Smooth muscle cell (in vitro differentiated cells): ENCODE results near the gene AK1. TPM values are rescaled to one million over a fixed set of nuclear protein-coding genes. Genes with fewer than 3 reads are reported as not detected.

Experiments
- DNase-seq: peaks from one replicate; lab custom pipeline; 2025; ENCODE audit not compliant: unreplicated experiment; lab: John Stamatoyannopoulos, UW
- H2AFZ ChIP-seq: fragments of 200-600 bp; sonication (generic); 2 replicates; pipeline ENCODE4 v1.6.0; 2016; ENCODE audit warnings: antibody characterized with exemption, low read depth, mild to moderate bottlenecking
- H3F3A ChIP-seq: fragments of 200-600 bp; sonication (generic); 2 replicates; pipeline ENCODE4 v1.6.0; 2017; ENCODE audit warnings: antibody characterized with exemption, low read depth
- H3K27ac ChIP-seq: fragments of 200-600 bp; sonication (generic); 2 replicates; pipeline ENCODE4 v1.5.1; 2016; ENCODE audit warnings: low read depth, mild to moderate bottlenecking
- H3K27me3 ChIP-seq: fragments of 200-600 bp; sonication (generic); 2 replicates; pipeline ENCODE4 v1.6.1; 2016; ENCODE audit warnings: low read depth, mild to moderate bottlenecking
- H3K36me3 ChIP-seq: fragments of 200-600 bp; sonication (generic); 2 replicates; pipeline ENCODE4 v1.5.1; 2016; ENCODE audit warnings: low read depth
- H3K4me1 ChIP-seq: fragments of 200-600 bp; sonication (generic); 2 replicates; pipeline ENCODE4 v1.5.1; 2016; ENCODE audit warnings: low read depth
- H3K4me2 ChIP-seq: fragments of 200-600 bp; sonication (generic); 2 replicates; pipeline ENCODE4 v1.6.0; 2016; ENCODE audit warnings: mild to moderate bottlenecking
- H3K4me3 ChIP-seq: fragments of 200-600 bp; sonication (generic); 2 replicates; pipeline ENCODE4 v1.5.1; 2016; ENCODE audit warnings: mild to moderate bottlenecking
- H3K79me2 ChIP-seq: fragments of 200-600 bp; sonication (generic); 2 replicates; pipeline ENCODE4 v1.6.0; 2016; ENCODE audit warnings: low read depth, mild to moderate bottlenecking
- H3K9ac ChIP-seq: fragments of 200-600 bp; sonication (generic); 2 replicates; pipeline ENCODE4 v1.6.0; 2016; ENCODE audit warnings: low read depth
- H3K9me3 ChIP-seq: fragments of 200-600 bp; sonication (generic); replicated peaks from 2 replicates; pipeline ENCODE4 v1.5.1; 2016; ENCODE audit warnings: low read depth
- H4K20me1 ChIP-seq: fragments of 200-600 bp; sonication (generic); 2 replicates; pipeline ENCODE4 v1.6.0; 2016; ENCODE audit warnings: low read depth
- WGBS: methylation state at CpG from one replicate; pipeline ENCODE4 v1.1.7; 2016; ENCODE audit warnings: low lambda C conversion rate; 5-methylcytosine and 5-hydroxymethylcytosine counted together
- polyA plus RNA-seq: library from polyadenylated mRNA; unstranded; fragments of >200 nt; fragmentation: Nextera tagmentation; extraction: Ambion mirVana; gene quantifications from 2 replicates; pipeline ENCODE4 v1.2.1, GENCODE V29; 2016
- total RNA-seq: library from RNA; depleted of rRNA; stranded (reverse); fragments of >200 nt; gene quantifications from 2 replicates; pipeline ENCODE4 v1.2.3, GENCODE V29; 2014
- TF ChIP-seq, protein P1 (sequence below): fragments of 200-600 bp; sonication (generic); IDR thresholded peaks from 2 replicates; pipeline ENCODE4 v1.5.1; 2017; ENCODE audit warnings: borderline replicate concordance, mild to moderate bottlenecking, antibody characterized with exemption; ENCODE audit not compliant: insufficient read depth, poor library complexity, severe bottlenecking

AK1 gene
- total and polyA plus RNA-seq, 2 experiments from 2014 or later = 52.4 to 97.8 TPM

- Histone ChIP-seq H3K9ac (no peak overlapping the region), H3K27me3 (no peaks in the 10 kb centered on the region), H3F3A (no peaks in the 10 kb centered on the region), H3K27ac (no peak overlapping the region), H3K4me3 (no peak overlapping the region), H4K20me1 (no peaks in the 10 kb centered on the region), H3K36me3 (no peaks in the 10 kb centered on the region), H3K4me2 (no peak overlapping the region), H3K9me3 (no peaks in the 10 kb centered on the region), H3K4me1 (no peaks in the 10 kb centered on the region), H3K79me2 (no peaks in the 10 kb centered on the region), H2AFZ (no peak overlapping the region)
- TF ChIP-seq, protein P1, sequence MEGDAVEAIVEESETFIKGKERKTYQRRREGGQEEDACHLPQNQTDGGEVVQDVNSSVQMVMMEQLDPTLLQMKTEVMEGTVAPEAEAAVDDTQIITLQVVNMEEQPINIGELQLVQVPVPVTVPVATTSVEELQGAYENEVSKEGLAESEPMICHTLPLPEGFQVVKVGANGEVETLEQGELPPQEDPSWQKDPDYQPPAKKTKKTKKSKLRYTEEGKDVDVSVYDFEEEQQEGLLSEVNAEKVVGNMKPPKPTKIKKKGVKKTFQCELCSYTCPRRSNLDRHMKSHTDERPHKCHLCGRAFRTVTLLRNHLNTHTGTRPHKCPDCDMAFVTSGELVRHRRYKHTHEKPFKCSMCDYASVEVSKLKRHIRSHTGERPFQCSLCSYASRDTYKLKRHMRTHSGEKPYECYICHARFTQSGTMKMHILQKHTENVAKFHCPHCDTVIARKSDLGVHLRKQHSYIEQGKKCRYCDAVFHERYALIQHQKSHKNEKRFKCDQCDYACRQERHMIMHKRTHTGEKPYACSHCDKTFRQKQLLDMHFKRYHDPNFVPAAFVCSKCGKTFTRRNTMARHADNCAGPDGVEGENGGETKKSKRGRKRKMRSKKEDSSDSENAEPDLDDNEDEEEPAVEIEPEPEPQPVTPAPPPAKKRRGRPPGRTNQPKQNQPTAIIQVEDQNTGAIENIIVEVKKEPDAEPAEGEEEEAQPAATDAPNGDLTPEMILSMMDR = no peak
- 91% methylated on average over 17 of the region's 17 CpGs for WGBS
- DNase-seq = no peak
These were observed 32.4 kb upstream of the AK1 start for GRCh38 chr9:127909839-127910273.

DNA sequence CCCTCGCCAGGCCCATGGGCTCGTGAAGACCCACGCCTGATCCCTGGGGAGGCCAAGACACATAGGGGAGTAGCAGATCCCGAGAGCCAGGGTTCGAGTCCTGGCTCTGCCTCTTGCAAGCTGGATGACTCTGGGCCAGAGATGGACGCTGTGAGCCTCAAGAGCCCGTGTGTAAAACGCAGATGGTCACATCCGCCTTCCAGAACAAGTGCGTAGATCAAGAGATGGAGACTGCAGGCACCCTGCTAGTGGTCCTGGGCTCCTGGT lies 31.1 kb upstream of the AK1 start:
- Histone ChIP-seq H3K4me3 (no peak overlapping the region), H3K9me3 (no peaks in the 10 kb centered on the region), H3K9ac (no peak overlapping the region), H2AFZ (no peak overlapping the region), H3K27ac (no peak overlapping the region), H4K20me1 (no peaks in the 10 kb centered on the region), H3K36me3 (no peaks in the 10 kb centered on the region), H3K27me3 (no peaks in the 10 kb centered on the region), H3F3A (no peaks in the 10 kb centered on the region), H3K79me2 (no peaks in the 10 kb centered on the region), H3K4me1 (peaks cover 2% of the 10 kb centered on the region), H3K4me2 (no peak overlapping the region)
- DNase-seq = no peak
- WGBS = 98% methylated on average over 10 of the region's 10 CpGs
- TF ChIP-seq, protein P1 = no peak

DNA sequence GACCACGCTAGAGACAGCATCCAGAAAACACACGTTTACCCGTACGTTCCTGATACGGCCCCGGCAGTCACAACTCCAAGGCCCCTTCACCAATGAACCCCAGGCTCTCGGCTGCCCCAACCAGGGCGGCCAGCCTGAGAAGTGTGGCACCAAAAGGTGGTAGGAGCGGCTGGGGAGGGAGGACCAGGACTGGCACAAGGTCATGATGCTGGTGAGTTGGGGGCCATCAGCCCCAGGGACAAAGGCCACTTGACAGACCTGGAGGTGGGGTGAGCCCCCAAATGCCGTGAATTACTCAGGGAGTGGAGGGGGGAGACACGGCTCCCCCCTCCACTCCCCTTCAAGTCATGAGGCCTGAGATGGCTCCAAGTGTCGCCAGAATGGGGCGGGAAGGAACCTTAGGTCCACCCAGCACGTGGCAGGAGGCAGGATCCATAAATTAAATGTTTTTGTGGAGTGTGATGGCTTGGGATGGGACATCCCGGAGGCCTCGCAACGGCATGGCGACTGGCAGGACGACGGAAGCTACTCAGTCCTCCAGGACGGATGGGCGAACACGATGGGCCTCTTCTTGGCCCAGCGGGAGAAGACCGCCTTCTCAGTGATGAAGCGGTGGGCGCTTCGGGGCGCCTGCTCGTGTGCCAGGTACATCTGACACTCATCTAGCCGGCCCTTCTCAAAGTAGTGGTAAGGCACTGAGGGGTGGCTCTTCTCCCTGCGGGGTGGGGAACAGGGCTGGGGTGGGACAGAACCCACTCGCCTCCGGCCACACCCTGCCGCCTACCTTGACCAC lies 30.6 kb upstream of the AK1 start:
- WGBS = 92% methylated on average over 34 of the region's 35 CpGs
- H3K9ac ChIP-seq = no peak overlapping the region
- TF ChIP-seq, protein P1 = no peak

DNA sequence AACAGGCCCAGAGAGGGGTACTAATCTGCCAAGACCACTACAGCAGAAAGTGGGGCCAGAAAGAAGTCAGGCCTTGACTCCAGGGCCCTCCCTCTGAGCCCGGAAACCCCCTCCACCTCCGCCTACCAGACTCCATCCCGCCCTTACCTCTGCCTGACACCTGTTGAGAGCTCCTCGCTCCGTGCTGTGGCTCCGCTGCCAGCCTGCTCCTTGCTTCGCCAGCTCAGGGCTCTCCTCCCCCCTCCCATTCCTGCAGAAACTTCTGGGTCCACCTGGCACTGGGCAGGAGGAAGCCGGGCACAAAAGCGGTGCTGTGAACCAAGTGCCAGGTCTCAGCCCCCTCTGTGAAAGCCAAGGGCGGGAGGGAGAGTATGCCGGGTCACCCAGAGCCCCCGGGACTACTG lies 28.3 kb upstream of the AK1 start:
- H3K9me3 ChIP-seq = no peaks in the 10 kb centered on the region
- peaks cover 7% of the 10 kb centered on the region for H3K4me1 ChIP-seq
- TF ChIP-seq, protein P1 = no peak
- H3F3A ChIP-seq = no peaks in the 10 kb centered on the region
- DNase-seq = no peak
- no peak overlapping the region for H3K27ac ChIP-seq
- H3K27me3 ChIP-seq = no peaks in the 10 kb centered on the region
- no peaks in the 10 kb centered on the region for H4K20me1 ChIP-seq
- H3K79me2 ChIP-seq = no peaks in the 10 kb centered on the region
- H3K9ac ChIP-seq = no peak overlapping the region
- no peak overlapping the region for H3K4me3 ChIP-seq
- H2AFZ ChIP-seq = no peak overlapping the region
- no peaks in the 10 kb centered on the region for H3K36me3 ChIP-seq
- WGBS = 98% methylated on average over 12 of the region's 12 CpGs
- no peak overlapping the region for H3K4me2 ChIP-seq

More for the DNA sequence above, 30.6 kb upstream of the AK1 start:
- Histone ChIP-seq H3K36me3 (no peaks in the 10 kb centered on the region), H3K79me2 (no peaks in the 10 kb centered on the region), H3K27ac (no peak overlapping the region), H2AFZ (no peak overlapping the region), H3K4me1 (peaks cover 7% of the 10 kb centered on the region), H3K27me3 (no peaks in the 10 kb centered on the region), H3K4me2 (no peak overlapping the region), H3F3A (no peaks in the 10 kb centered on the region), H3K4me3 (no peak overlapping the region), H3K9me3 (no peaks in the 10 kb centered on the region), H4K20me1 (no peaks in the 10 kb centered on the region)
- DNase-seq = no peak
